Panc1 (cell line): Measurements from ENCODE around the gene KLHL26. TPM values are rescaled to one million over a fixed set of nuclear protein-coding genes. Genes with fewer than 3 reads are reported as not detected.

ENCODE experiments used
- ATAC-seq: fragments of 200-7000 bp; cut with Tn5 transposase; 2 replicates; pipeline ENCODE4 v1.9.1; 2020; ENCODE audit warnings: mild to moderate bottlenecking, moderate library complexity
- BruUV-seq: library from RNA; stranded (reverse); fragments of 400-500 nt; replicated peaks from 2 replicates; lab custom pipeline; 2021; lab: Mats Ljungman, UMichigan
- CTCF ChIA-PET: fragments of 300-600 bp; sonication (Branson Sonifier 250); formaldehyde crosslinking; loops from one replicate; lab custom pipeline; 2022; ENCODE audit warnings: antibody characterized with exemption; lab: Charles Lee
- POLR2A ChIA-PET: fragments of 300-600 bp; sonication (Branson Sonifier 250); formaldehyde crosslinking; loops from one replicate; lab custom pipeline; 2022; ENCODE audit warnings: antibody characterized with exemption; lab: Charles Lee
- DNase-seq: peaks from one replicate; pipeline ENCODE4 v3.0.0-alpha.2; 2010; ENCODE audit warnings: low read depth, low spot score
- H3K27ac ChIP-seq: 2 replicates; pipeline ENCODE4 v1.5.1; 2011; ENCODE audit warnings: mild to moderate bottlenecking, low read length, inconsistent platforms
- H3K27me3 ChIP-seq: fragments of 200-500 bp; sonication (Bioruptor generic); 2 replicates; pipeline ENCODE4 v1.6.0; 2014; ENCODE audit warnings: low read length, inconsistent platforms; ENCODE audit not compliant: control insufficient read depth, insufficient read depth
- H3K36me3 ChIP-seq: fragments of 200-500 bp; sonication (Bioruptor generic); 2 replicates; pipeline ENCODE4 v1.5.1; 2014; ENCODE audit warnings: inconsistent platforms, mild to moderate bottlenecking, low read length, moderate library complexity; ENCODE audit not compliant: control insufficient read depth, insufficient read depth
- H3K4me1 ChIP-seq: 2 replicates; pipeline ENCODE4 v1.5.1; 2011; ENCODE audit warnings: inconsistent platforms, mild to moderate bottlenecking, low read length, moderate library complexity; ENCODE audit not compliant: control insufficient read depth, insufficient read depth
- H3K4me3 ChIP-seq, 2 experiments: 2 replicates each; pipeline ENCODE4 v1.5.1; 2011 to 2012; ENCODE audit warnings: low read depth in 2 of 2, low read length in 2 of 2, mild to moderate bottlenecking in 2 of 2, inconsistent platforms in 1 of 2, moderate library complexity in 1 of 2
- H3K9me3 ChIP-seq: fragments of 200-500 bp; sonication (Bioruptor generic); 2 replicates; pipeline ENCODE4 v1.5.1; 2014; ENCODE audit warnings: low read depth, mild to moderate bottlenecking, inconsistent platforms, low read length, moderate library complexity; ENCODE audit not compliant: control insufficient read depth, insufficient read depth
- CTCF ChIP-seq: fragments of 450-650 bp; IDR thresholded peaks from 2 replicates; pipeline ENCODE4 v1.5.1; 2017; ENCODE audit warnings: mild to moderate bottlenecking
- POLR2AphosphoS5 ChIP-seq: IDR thresholded peaks from 2 replicates; pipeline ENCODE4 v1.6.1; 2012; ENCODE audit warnings: mild to moderate bottlenecking, low read depth, low read length, moderate library complexity
- REST ChIP-seq, 2 experiments: IDR thresholded peaks; 2 replicates each; pipeline ENCODE4 v1.6.1; 2011 to 2012; ENCODE audit warnings: low read depth in 2 of 2, control low read depth in 1 of 2, low read length in 1 of 2, mild to moderate bottlenecking in 1 of 2, moderate library complexity in 1 of 2; ENCODE audit not compliant: insufficient read depth in 1 of 2
- SIN3A ChIP-seq: IDR thresholded peaks from 2 replicates; pipeline ENCODE4 v1.6.1; 2012; ENCODE audit warnings: low read depth, mild to moderate bottlenecking, low read length, moderate library complexity, borderline replicate concordance; ENCODE audit not compliant: insufficient read depth
- TCF7L2 ChIP-seq: IDR thresholded peaks from 2 replicates; pipeline ENCODE4 v1.6.1; 2011; ENCODE audit warnings: mild to moderate bottlenecking, low read depth, low read length, inconsistent platforms
- in situ Hi-C: cut with HindIII; loops from 2 replicates; pipeline ENCODE4 v1.10.0; 2016; ENCODE audit warnings: low sequenced_read_pairs, low pct_unique_long_range_greater_than_20kb
- intact Hi-C: fragments of 100-400 bp; cut with micrococcal nuclease; formaldehyde crosslinking; loops from one replicate; pipeline ENCODE4 v1.10.0; 2022; ENCODE audit not compliant: unreplicated experiment
- total RNA-seq: library from RNA; stranded (reverse); gene quantifications from one replicate; pipeline ENCODE4 v1.2.1, GENCODE V29; 2021; ENCODE audit not compliant: unreplicated experiment

KLHL26 gene
- total RNA-seq, 1 experiment from 2014 or later, result 4.4 TPM

- POLR2A ChIA-PET, result no interaction called here
Measured at GRCh38 chr19:18603958-18604819, 32.6 kb upstream of the KLHL26 start.

GRCh38 chr19:18604820-18605159 lies 32.0 kb upstream of the KLHL26 start:
- Histone ChIP-seq H3K9me3 (no peaks in the 10 kb centered on the region), H3K36me3 (no peaks in the 10 kb centered on the region), H3K4me3 (no peak overlapping the region), H3K4me1 (peaks cover 2% of the 10 kb centered on the region), H3K27ac (no peak overlapping the region), H3K27me3 (peaks cover 2% of the 10 kb centered on the region)
- BruUV-seq, result no TSS peak
- intact Hi-C loops (no loop called here), in situ Hi-C loops (no loop called here)
- DNase-seq (no peak), ATAC-seq (no peak)
- TF ChIP-seq SIN3A, result no peak
- no peak for TF ChIP-seq POLR2AphosphoS5
- no peak for TF ChIP-seq REST (IDR thresholded peaks at IDR 0.05; ENCODE audit: insufficient read depth in 1 of 2, low read depth in 2 of 2, low read length in 1 of 2)
- ChIA-PET CTCF (interaction anchor here (0.6 kb wide), 1 partner anchor 78 kb away, joined by 5 read pairs; no protein-coding TSS in a partner anchor), POLR2A (interaction anchor here (0.6 kb wide), 1 partner anchor 32 kb away, joined by 18 read pairs; no protein-coding TSS in a partner anchor)

More at GRCh38 chr19:18603958-18604819, 32.6 kb upstream of the KLHL26 start:
- peaks cover 2% of the 10 kb centered on the region for H3K4me1 ChIP-seq
- H3K27me3 ChIP-seq, result peaks cover 2% of the 10 kb centered on the region
- no peaks in the 10 kb centered on the region for H3K36me3 ChIP-seq
- BruUV-seq, result no TSS peak
- no peak for ATAC-seq
- no peak overlapping the region for H3K27ac ChIP-seq
- in situ Hi-C loops, result no loop called here
- intact Hi-C loops, result no loop called here
- no peak for TF ChIP-seq CTCF
- no peak overlapping the region for H3K4me3 ChIP-seq
- CTCF ChIA-PET, result interaction anchor here (0.6 kb wide), 1 partner anchor 79 kb away, joined by 5 read pairs; no protein-coding TSS in a partner anchor
- DNase-seq, result no peak
- H3K9me3 ChIP-seq, result no peaks in the 10 kb centered on the region

- ChIA-PET CTCF (interaction anchor here (0.6 kb wide), 1 partner anchor 78 kb away, joined by 5 read pairs; no protein-coding TSS in a partner anchor), POLR2A (interaction anchor here (0.6 kb wide), 1 partner anchor 33 kb away, joined by 18 read pairs; no protein-coding TSS in a partner anchor)
- DNase-seq, result no peak
- BruUV-seq, result no TSS peak
- in situ Hi-C loops, result no loop called here
- Histone ChIP-seq H3K9me3 (no peaks in the 10 kb centered on the region), H3K27ac (no peak overlapping the region), H3K27me3 (peaks cover 2% of the 10 kb centered on the region), H3K36me3 (no peaks in the 10 kb centered on the region), H3K4me1 (peaks cover 2% of the 10 kb centered on the region), H3K4me3 (no peak overlapping the region)
- ATAC-seq, result no peak
- TF ChIP-seq SIN3A (no peak), CTCF (no peak), POLR2AphosphoS5 (no peak), TCF7L2 (no peak), REST (IDR thresholded peaks at IDR 0.05; ENCODE audit: insufficient read depth in 1 of 2, low read depth in 2 of 2, low read length in 1 of 2) (no peak)
- intact Hi-C loops, result no loop called here
Measured at GRCh38 chr19:18605196-18605545, 31.7 kb upstream of the KLHL26 start.
